HL-60 (cell line): Measurements from ENCODE around the gene CPZ.

Source experiments
- CTCF ChIP-seq: IDR thresholded peaks from one replicate; pipeline ENCODE4 v1.5.1; 2011; ENCODE audit warnings: low read length, control low read depth, inconsistent platforms; ENCODE audit not compliant: insufficient read depth
- GABPA ChIP-seq: IDR thresholded peaks from 2 replicates; pipeline ENCODE4 v1.6.1; 2012; ENCODE audit warnings: low read depth

GRCh38 chr4:8608714-8609391 is 16.3 kb downstream of the CPZ start:
- TF ChIP-seq CTCF (no peak), GABPA (no peak)
